8988T (cell line): ENCODE results near the gene IL10.

Experiments used
- DNase-seq: peaks from one replicate; pipeline ENCODE4 v3.0.0; 2011

Gene IL10

GRCh38 chr1:206772243-206772937 is at the start of gene IL10:
IL10 (minus strand) TSS chr1:206772494; CDS start chr1:206772435, 59 bp downstream.
- DNase-seq, result no peak

- no peak for DNase-seq
These were observed 49.2 kb upstream of the IL10 start for GRCh38 chr1:206821493-206821892.

GRCh38 chr1:206816390-206817287 is 44.3 kb upstream of the IL10 start:
- no peak for DNase-seq

- DNase-seq, result no peak
These were observed 42.5 kb upstream of the IL10 start for GRCh38 chr1:206814716-206815341.

- no peak for DNase-seq
These were observed 40.2 kb upstream of the IL10 start for GRCh38 chr1:206812471-206812870.

- no peak for DNase-seq
These were observed 37.3 kb upstream of the IL10 start for GRCh38 chr1:206809504-206810084.

GRCh38 chr1:206808615-206809014 is 36.3 kb upstream of the IL10 start:
- DNase-seq, result peak; percentile 23

- DNase-seq, result no peak
These were observed 33.1 kb upstream of the IL10 start for GRCh38 chr1:206805357-206805756.

- DNase-seq, result no peak
These were observed 32.0 kb upstream of the IL10 start for GRCh38 chr1:206804156-206804737.

- DNase-seq, result no peak
These were observed 31.0 kb upstream of the IL10 start for GRCh38 chr1:206803221-206803730.

- DNase-seq, result no peak
These were observed 30.1 kb upstream of the IL10 start for GRCh38 chr1:206802401-206802800.

GRCh38 chr1:206801467-206801866 is 29.2 kb upstream of the IL10 start:
- DNase-seq, result no peak

- no peak for DNase-seq
These were observed 28.6 kb upstream of the IL10 start for GRCh38 chr1:206800891-206801290.

GRCh38 chr1:206800411-206800810 is 28.1 kb upstream of the IL10 start:
- DNase-seq, result no peak

GRCh38 chr1:206799311-206799710 is 27.0 kb upstream of the IL10 start:
- DNase-seq, result no peak

- DNase-seq, result no peak
These were observed 26.2 kb upstream of the IL10 start for GRCh38 chr1:206798384-206798996.

GRCh38 chr1:206797534-206798383 is 25.5 kb upstream of the IL10 start:
- DNase-seq, result peak; percentile 34

- DNase-seq, result no peak
These were observed 24.7 kb upstream of the IL10 start for GRCh38 chr1:206796981-206797402.

GRCh38 chr1:206796116-206796515 is 23.8 kb upstream of the IL10 start:
- DNase-seq, result no peak

- DNase-seq, result no peak
These were observed 22.1 kb upstream of the IL10 start for GRCh38 chr1:206794294-206794908.

GRCh38 chr1:206793620-206794019 is 21.3 kb upstream of the IL10 start:
- DNase-seq, result no peak
